ENCODE measurements around the gene HLCS. TPM values are rescaled to one million over a fixed set of nuclear protein-coding genes. Genes with fewer than 3 reads are reported as not detected.

The HLCS gene
- total and polyA plus RNA-seq, 2 of the 8 experiments (the other 6 are each of a cell fraction or from before 2014, with no cell fraction given), result 4.7 to 12.2 TPM

DNA sequence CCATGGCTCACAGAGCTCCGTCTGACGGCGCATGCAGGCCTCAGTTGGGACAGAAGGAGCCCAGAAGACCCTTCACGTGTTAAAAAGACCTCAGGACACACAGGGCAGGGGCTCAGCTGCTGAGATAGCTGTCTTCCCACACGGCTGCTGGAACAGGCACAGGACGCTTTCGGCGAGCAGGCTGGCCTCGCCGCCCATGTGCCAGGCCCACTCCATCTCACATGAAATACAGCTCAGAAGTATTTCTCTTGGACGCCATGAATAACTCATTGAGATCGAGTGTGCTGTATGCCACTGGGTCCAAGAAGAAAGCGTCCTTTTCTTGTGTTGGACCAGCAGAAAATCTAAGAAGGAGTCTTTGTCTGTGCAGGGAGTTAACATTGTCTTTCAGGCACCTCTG is 198.0 kb downstream of the HLCS start:
- Histone ChIP-seq H2AK5ac (ENCODE audit: low read depth, low read length) (no peak overlapping the region), H2BK12ac (ENCODE audit: low read depth, low read length) (no peak overlapping the region), H3K27ac (ENCODE audit: low read depth, low read length) (no peak overlapping the region), H3K23ac (ENCODE audit: insufficient read length) (no peak overlapping the region), H4K20me1 (replicated peaks in 1 of 2; ENCODE audit: control insufficient read depth in 1 of 2, insufficient read depth in 2 of 2, low read length in 2 of 2) (no peaks in the 10 kb centered on the region), H2BK120ac (replicated peaks; ENCODE audit: low read depth, low read length) (no peak overlapping the region), H4K91ac (replicated peaks; ENCODE audit: insufficient read length, low read length) (no peak overlapping the region), H3K4ac (replicated peaks; ENCODE audit: insufficient read length, low read depth, low read length) (no peak overlapping the region), H3K56ac (replicated peaks; ENCODE audit: insufficient read length, low read depth, low read length) (no peak overlapping the region), H3K9me3 (ENCODE audit: insufficient read depth in 2 of 2, low read depth in 1 of 2, low read length in 1 of 2) (no peaks in the 10 kb centered on the region), H3K14ac (ENCODE audit: insufficient read length) (no peak overlapping the region), H2BK5ac (ENCODE audit: low read depth, low read length) (no peak overlapping the region), H3K27me3 (replicated peaks in 1 of 4; ENCODE audit: control insufficient read depth in 3 of 4, extremely low read depth in 1 of 4, insufficient read depth in 3 of 4, low read length in 3 of 4) (no peaks in the 10 kb centered on the region), H3K23me2 (ENCODE audit: low read depth, low read length) (no peaks in the 10 kb centered on the region), H3K9ac (replicated peaks in 1 of 4; ENCODE audit: extremely low read depth in 1 of 4, low read depth in 3 of 4, low read length in 3 of 4) (peak overlapping the region in 1 of 4 experiments; percentile 21; a peak in 1 of 7 replicates), H3K79me2 (ENCODE audit: control insufficient read depth in 1 of 2, insufficient read depth in 2 of 2, low read length in 2 of 2) (no peaks in the 10 kb centered on the region), H3K18ac (ENCODE audit: extremely low read depth, low read length) (no peak overlapping the region; the same call in 1 of the 2 replicates), H3K79me1 (ENCODE audit: low read depth, low read length) (no peaks in the 10 kb centered on the region), H2BK20ac (ENCODE audit: low read length) (no peak overlapping the region), H3K4me3 (ENCODE audit: extremely low read depth in 1 of 4, insufficient read depth in 2 of 4, low read depth in 3 of 4, low read length in 4 of 4) (no peak overlapping the region), H4K8ac (ENCODE audit: extremely low read depth, insufficient read depth, low read length) (no peak overlapping the region), H2BK15ac (ENCODE audit: low read length) (no peak overlapping the region), H3K4me1 (replicated peaks in 1 of 4; ENCODE audit: control insufficient read depth in 3 of 4, insufficient read depth in 4 of 4, low read length in 3 of 4) (peaks cover 0 to 3% (median 0%) of the 10 kb centered on the region in 4 experiments; a peak in 3 of 7 replicates), H3K36me3 (ENCODE audit: control insufficient read depth in 2 of 4, insufficient read depth in 4 of 4, low read length in 3 of 4) (no peaks in the 10 kb centered on the region), H4K5ac (ENCODE audit: insufficient read length, low read depth, low read length) (no peak overlapping the region), H3K4me2 (ENCODE audit: insufficient read depth in 1 of 2, low read depth in 2 of 2, low read length in 2 of 2) (no peak overlapping the region), H2AFZ (ENCODE audit: low read length) (no peak overlapping the region)
- WGBS, 2 experiments (ENCODE audit: extremely low coverage in 1 of 2, insufficient coverage in 1 of 2, insufficient read length in 1 of 2, insufficient replicate concordance in 2 of 2, low coverage in 1 of 2, low lambda C conversion rate in 2 of 2, missing lambda C conversion rate in 1 of 2), result 91% methylated on average over 13 of the region's 13 CpGs; no CpG with 5 or more reads in 1 of the 2 experiments
- FAIRE-seq, result no peak
- ChIA-PET CTCF (ENCODE audit: partially characterized antibody) (interaction anchor here (0.7 to 2.5 kb wide), 7 partner anchors 10 to 134 kb away, joined by 3 to 11 read pairs (median 3); no protein-coding TSS in a partner anchor), POLR2A (ENCODE audit: partially characterized antibody) (no interaction called here)
- no peak for DNase-seq (ENCODE audit: low read depth in 1 of 2, low spot score in 2 of 2)
- no peak for TF ChIP-seq RAD21 (IDR thresholded peaks at IDR 0.05 in 1 of 2, conservative IDR thresholded peaks at IDR 0.05 in 1 of 2; ENCODE audit: low read depth in 2 of 2, low read length in 2 of 2)
- no peak for TF ChIP-seq KDM5A (IDR thresholded peaks at IDR 0.05; ENCODE audit: low read length)
- TF ChIP-seq EZH2 (IDR thresholded peaks at IDR 0.05; ENCODE audit: low read depth, low read length, severe bottlenecking), result no peak
- no peak for TF ChIP-seq NRF1 (IDR thresholded peaks at IDR 0.05; ENCODE audit: low read depth, low read length)
- TF ChIP-seq, protein P1, sequence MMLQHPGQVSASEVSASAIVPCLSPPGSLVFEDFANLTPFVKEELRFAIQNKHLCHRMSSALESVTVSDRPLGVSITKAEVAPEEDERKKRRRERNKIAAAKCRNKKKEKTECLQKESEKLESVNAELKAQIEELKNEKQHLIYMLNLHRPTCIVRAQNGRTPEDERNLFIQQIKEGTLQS (IDR thresholded peaks at IDR 0.05; ENCODE audit: insufficient read depth, low read depth, low read length), result no peak
- TF ChIP-seq CBX8 (IDR thresholded peaks at IDR 0.05; ENCODE audit: borderline replicate concordance, low read depth, low read length), result no peak
- TF ChIP-seq MAFK (IDR thresholded peaks at IDR 0.05; ENCODE audit: low read depth, low read length), result no peak
- TF ChIP-seq CREB1 (IDR thresholded peaks at IDR 0.05), result no peak
- TF ChIP-seq SP2 (IDR thresholded peaks at IDR 0.05; ENCODE audit: low read length), result no peak
- TF ChIP-seq, protein P2, sequence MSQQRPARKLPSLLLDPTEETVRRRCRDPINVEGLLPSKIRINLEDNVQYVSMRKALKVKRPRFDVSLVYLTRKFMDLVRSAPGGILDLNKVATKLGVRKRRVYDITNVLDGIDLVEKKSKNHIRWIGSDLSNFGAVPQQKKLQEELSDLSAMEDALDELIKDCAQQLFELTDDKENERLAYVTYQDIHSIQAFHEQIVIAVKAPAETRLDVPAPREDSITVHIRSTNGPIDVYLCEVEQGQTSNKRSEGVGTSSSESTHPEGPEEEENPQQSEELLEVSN (IDR thresholded peaks at IDR 0.05), result no peak
- TF ChIP-seq KDM4A (IDR thresholded peaks at IDR 0.05; ENCODE audit: low read depth, low read length, severe bottlenecking), result no peak
- TF ChIP-seq SIX5 (IDR thresholded peaks at IDR 0.05; ENCODE audit: low read depth, low read length), result no peak
- TF ChIP-seq CHD2 (IDR thresholded peaks at IDR 0.05; ENCODE audit: low read length), result no peak
- TF ChIP-seq BRCA1 (IDR thresholded peaks at IDR 0.05; ENCODE audit: low read depth, low read length), result no peak

Measured in H1 (cell line).